ENCODE results near the gene MT3. TPM values are rescaled to one million over a fixed set of nuclear protein-coding genes. Genes with fewer than 3 reads are reported as not detected.
"Not testable (repeated sequence)": the region's sequence is repeated elsewhere in the genome, so short reads cannot be mapped to it uniquely, and the experiment has no call there.

Gene MT3
- total RNA-seq, 3 donors from 2014 or later (not counting 1 experiment from before 2014, with no cell fraction given) = not detected

- Histone ChIP-seq H3K27ac (ENCODE audit: low read length) (no peak overlapping the region), H3K27me3 (ENCODE audit: control insufficient read depth, insufficient read depth, low read length) (peaks cover 10% of the 10 kb centered on the region), H3K9me3 (ENCODE audit: control insufficient read depth, insufficient read depth, low read length) (no peaks in the 10 kb centered on the region), H3K4me1 (ENCODE audit: control insufficient read depth, insufficient read depth, low read length) (peaks cover 11% of the 10 kb centered on the region), H3K36me3 (ENCODE audit: control insufficient read depth, insufficient read depth, low read length) (no peaks in the 10 kb centered on the region), H3K4me3 (ENCODE audit: low read length) (no peak overlapping the region)
- H3K27me3 Mint-ChIP-seq (ENCODE audit: low read depth in 2 of 2) = peaks cover 19 to 40% of the 10 kb centered on the region in 2 donors
- H3K36me3 Mint-ChIP-seq = no peaks in the 10 kb centered on the region
- no peak for ATAC-seq
- intact Hi-C loops (cut with micrococcal nuclease) = no loop called here
- TF ChIP-seq CTCF (IDR thresholded peaks at IDR 0.05) = no peak
- 62% methylated on average over 6 of the region's 6 CpGs for WGBS (ENCODE audit: insufficient coverage)
- no peak overlapping the region for H3K4me3 Mint-ChIP-seq
- H3K27ac Mint-ChIP-seq = no peak overlapping the region
- no peak for DNase-seq
- peaks cover 0 to 10% of the 10 kb centered on the region in 2 donors for H3K4me1 Mint-ChIP-seq
- no peaks in the 10 kb centered on the region for H3K9me3 Mint-ChIP-seq
Observed at GRCh38 chr16:56618138-56618537, 28.8 kb downstream of the MT3 start.

GRCh38 chr16:56620339-56620897 lies 31.1 kb downstream of the MT3 start:
- no peak for TF ChIP-seq CTCF (IDR thresholded peaks at IDR 0.05)
- H3K36me3 Mint-ChIP-seq = no peaks in the 10 kb centered on the region
- Histone ChIP-seq H3K27ac (ENCODE audit: low read length) (no peak overlapping the region), H3K27me3 (ENCODE audit: control insufficient read depth, insufficient read depth, low read length) (peaks cover 14% of the 10 kb centered on the region), H3K36me3 (ENCODE audit: control insufficient read depth, insufficient read depth, low read length) (no peaks in the 10 kb centered on the region), H3K4me1 (ENCODE audit: control insufficient read depth, insufficient read depth, low read length) (peaks cover 19% of the 10 kb centered on the region), H3K9me3 (ENCODE audit: control insufficient read depth, insufficient read depth, low read length) (no peaks in the 10 kb centered on the region), H3K4me3 (ENCODE audit: low read length) (no peak overlapping the region)
- intact Hi-C loops (cut with micrococcal nuclease) = no loop called here
- peaks cover 7 to 17% of the 10 kb centered on the region in 2 donors for H3K4me1 Mint-ChIP-seq
- H3K27ac Mint-ChIP-seq = no peak overlapping the region
- peaks cover 34 to 53% of the 10 kb centered on the region in 2 donors for H3K27me3 Mint-ChIP-seq (ENCODE audit: low read depth in 2 of 2)
- ATAC-seq (no peak), DNase-seq (no peak)
- H3K4me3 Mint-ChIP-seq = no peak overlapping the region
- no peaks in the 10 kb centered on the region for H3K9me3 Mint-ChIP-seq
- WGBS (ENCODE audit: insufficient coverage) = 94% methylated on average over 7 of the region's 8 CpGs

- H3K9me3 Mint-ChIP-seq; H3K27ac ChIP-seq (ENCODE audit: low read length); H3K9me3 ChIP-seq (ENCODE audit: control insufficient read depth, insufficient read depth, low read length); DNase-seq; H3K4me3 Mint-ChIP-seq; intact Hi-C loops (cut with micrococcal nuclease); H3K36me3 ChIP-seq (ENCODE audit: control insufficient read depth, insufficient read depth, low read length); H3K4me3 ChIP-seq (ENCODE audit: low read length); H3K27ac Mint-ChIP-seq; ATAC-seq; H3K36me3 Mint-ChIP-seq: not testable (repeated sequence)
- peaks cover 21% of the 10 kb centered on the region for H3K27me3 ChIP-seq (ENCODE audit: control insufficient read depth, insufficient read depth, low read length)
- 83% methylated on average over 4 of the region's 4 CpGs for WGBS (ENCODE audit: insufficient coverage)
- H3K27me3 Mint-ChIP-seq (ENCODE audit: low read depth in 2 of 2) = peaks cover 42 to 60% of the 10 kb centered on the region in 2 donors
- peaks cover 25% of the 10 kb centered on the region for H3K4me1 ChIP-seq (ENCODE audit: control insufficient read depth, insufficient read depth, low read length)
- peaks cover 7 to 22% of the 10 kb centered on the region in 2 donors for H3K4me1 Mint-ChIP-seq
Observed at GRCh38 chr16:56621665-56622445, 32.5 kb downstream of the MT3 start.

- H3K36me3 Mint-ChIP-seq; H3K27ac Mint-ChIP-seq; ATAC-seq; H3K9me3 Mint-ChIP-seq; DNase-seq; H3K36me3 ChIP-seq (ENCODE audit: control insufficient read depth, insufficient read depth, low read length); H3K4me3 ChIP-seq (ENCODE audit: low read length); H3K9me3 ChIP-seq (ENCODE audit: control insufficient read depth, insufficient read depth, low read length); H3K4me3 Mint-ChIP-seq; H3K27ac ChIP-seq (ENCODE audit: low read length); intact Hi-C loops (cut with micrococcal nuclease): not testable (repeated sequence)
- WGBS (ENCODE audit: insufficient coverage) = 96% methylated on average over 5 of the region's 5 CpGs
- Histone ChIP-seq H3K4me1 (ENCODE audit: control insufficient read depth, insufficient read depth, low read length) (peaks cover 17% of the 10 kb centered on the region), H3K27me3 (ENCODE audit: control insufficient read depth, insufficient read depth, low read length) (peaks cover 18% of the 10 kb centered on the region)
- Mint-ChIP-seq H3K27me3 (ENCODE audit: low read depth in 2 of 2) (peaks cover 40 to 52% of the 10 kb centered on the region in 2 donors), H3K4me1 (peaks cover 7 to 13% of the 10 kb centered on the region in 2 donors)
Observed at GRCh38 chr16:56623184-56623583, 33.9 kb downstream of the MT3 start.
